Gastroesophageal sphincter (tissue), 3 donors: ENCODE results near the gene F2.

ENCODE experiments used
- EP300 ChIP-seq: sonication (generic); formaldehyde crosslinking; IDR thresholded peaks from one replicate; pipeline ENCODE4 v1.6.1; 2017; ENCODE audit warnings: antibody characterized with exemption, mild to moderate bottlenecking
- POLR2A ChIP-seq, 2 donors: fragments of 450-650 bp; IDR thresholded peaks; one replicate each; pipeline ENCODE4 v1.6.1; 2017; ENCODE audit warnings: antibody characterized with exemption in 2 of 2, mild to moderate bottlenecking in 2 of 2, moderate library complexity in 1 of 2
- POLR2AphosphoS5 ChIP-seq: sonication (generic); formaldehyde crosslinking; IDR thresholded peaks from one replicate; pipeline ENCODE4 v1.6.1; 2017; ENCODE audit warnings: antibody characterized with exemption
- TF ChIP-seq, protein P1 (sequence below), 4 experiments: fragments of 200-600 bp in 2 of 4; fragments of 450-650 bp in 2 of 4; sonication (generic) in 1 of 4; IDR thresholded peaks; one replicate each; pipeline ENCODE4 v1.5.1; 2017 to 2019; ENCODE audit warnings: antibody characterized with exemption in 4 of 4, mild to moderate bottlenecking in 2 of 4, moderate library complexity in 2 of 4

- TF ChIP-seq, protein P1, sequence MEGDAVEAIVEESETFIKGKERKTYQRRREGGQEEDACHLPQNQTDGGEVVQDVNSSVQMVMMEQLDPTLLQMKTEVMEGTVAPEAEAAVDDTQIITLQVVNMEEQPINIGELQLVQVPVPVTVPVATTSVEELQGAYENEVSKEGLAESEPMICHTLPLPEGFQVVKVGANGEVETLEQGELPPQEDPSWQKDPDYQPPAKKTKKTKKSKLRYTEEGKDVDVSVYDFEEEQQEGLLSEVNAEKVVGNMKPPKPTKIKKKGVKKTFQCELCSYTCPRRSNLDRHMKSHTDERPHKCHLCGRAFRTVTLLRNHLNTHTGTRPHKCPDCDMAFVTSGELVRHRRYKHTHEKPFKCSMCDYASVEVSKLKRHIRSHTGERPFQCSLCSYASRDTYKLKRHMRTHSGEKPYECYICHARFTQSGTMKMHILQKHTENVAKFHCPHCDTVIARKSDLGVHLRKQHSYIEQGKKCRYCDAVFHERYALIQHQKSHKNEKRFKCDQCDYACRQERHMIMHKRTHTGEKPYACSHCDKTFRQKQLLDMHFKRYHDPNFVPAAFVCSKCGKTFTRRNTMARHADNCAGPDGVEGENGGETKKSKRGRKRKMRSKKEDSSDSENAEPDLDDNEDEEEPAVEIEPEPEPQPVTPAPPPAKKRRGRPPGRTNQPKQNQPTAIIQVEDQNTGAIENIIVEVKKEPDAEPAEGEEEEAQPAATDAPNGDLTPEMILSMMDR (IDR thresholded peaks at IDR 0.05), result no peak
- TF ChIP-seq EP300, result no peak
- TF ChIP-seq POLR2A (IDR thresholded peaks at IDR 0.05), result no peak
- no peak for TF ChIP-seq POLR2AphosphoS5
Observed at GRCh38 chr11:46743693-46744339, 24.8 kb downstream of the F2 start.
